ENCODE results near the gene ADGRL2. TPM values are rescaled to one million over a fixed set of nuclear protein-coding genes. Genes with fewer than 3 reads are reported as not detected.
A peak's percentile ranks its signal among the peaks of the same experiment; 100 is the strongest.

Gene ADGRL2
- total RNA-seq, 2 donors from 2014 or later = 61.6 to 76.4 TPM

DNA sequence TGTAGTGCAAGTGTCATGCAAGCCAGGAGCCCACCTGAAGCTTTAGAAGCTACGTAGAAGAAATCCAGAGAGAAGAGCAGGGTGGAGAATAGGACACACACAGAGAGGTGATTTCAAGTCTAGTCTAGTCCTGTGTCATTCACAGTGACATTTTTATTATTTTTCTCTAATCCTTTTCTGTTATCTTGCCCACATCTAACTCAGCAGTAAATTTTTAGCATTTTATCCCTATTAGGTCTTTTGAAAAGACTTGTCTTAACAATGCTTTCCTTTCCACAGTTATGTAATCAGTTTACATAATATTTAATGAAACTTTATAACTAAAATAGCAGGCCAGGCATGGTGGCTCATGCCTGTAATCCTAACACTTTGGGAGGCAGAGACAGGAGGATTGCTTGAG lies 198.6 kb downstream of the ADGRL2 start:
- 83 to 90% methylated on average over 1 of the region's 1 CpG for WGBS, 2 experiments (ENCODE audit: insufficient coverage in 1 of 2, insufficient read length in 1 of 2)
- H3K4me3 Mint-ChIP-seq = no peak overlapping the region
- Histone ChIP-seq H3K9ac (ENCODE audit: extremely low read depth, low read length, poor library complexity, severe bottlenecking) (no peak overlapping the region), H3K27ac (ENCODE audit: low read depth, low read length) (no peak overlapping the region), H3K9me3 (ENCODE audit: control insufficient read depth, low read length) (no peaks in the 10 kb centered on the region), H3K4me1 (ENCODE audit: control insufficient read depth, insufficient read depth, low read length) (peaks cover 3% of the 10 kb centered on the region), H3K36me3 (ENCODE audit: control insufficient read depth, insufficient read depth, low read length) (no peaks in the 10 kb centered on the region), H3K27me3 (ENCODE audit: control insufficient read depth, insufficient read depth, low read length, poor library complexity, severe bottlenecking) (no peaks in the 10 kb centered on the region), H3K4me3 (ENCODE audit: low read length) (no peak overlapping the region)
- peaks cover 20% of the 10 kb centered on the region for H3K4me1 Mint-ChIP-seq
- no peaks in the 10 kb centered on the region for H3K36me3 Mint-ChIP-seq (ENCODE audit: low read depth)
- no peak overlapping the region for H3K27ac Mint-ChIP-seq
- no peak for DNase-seq
- TF ChIP-seq, protein P1, sequence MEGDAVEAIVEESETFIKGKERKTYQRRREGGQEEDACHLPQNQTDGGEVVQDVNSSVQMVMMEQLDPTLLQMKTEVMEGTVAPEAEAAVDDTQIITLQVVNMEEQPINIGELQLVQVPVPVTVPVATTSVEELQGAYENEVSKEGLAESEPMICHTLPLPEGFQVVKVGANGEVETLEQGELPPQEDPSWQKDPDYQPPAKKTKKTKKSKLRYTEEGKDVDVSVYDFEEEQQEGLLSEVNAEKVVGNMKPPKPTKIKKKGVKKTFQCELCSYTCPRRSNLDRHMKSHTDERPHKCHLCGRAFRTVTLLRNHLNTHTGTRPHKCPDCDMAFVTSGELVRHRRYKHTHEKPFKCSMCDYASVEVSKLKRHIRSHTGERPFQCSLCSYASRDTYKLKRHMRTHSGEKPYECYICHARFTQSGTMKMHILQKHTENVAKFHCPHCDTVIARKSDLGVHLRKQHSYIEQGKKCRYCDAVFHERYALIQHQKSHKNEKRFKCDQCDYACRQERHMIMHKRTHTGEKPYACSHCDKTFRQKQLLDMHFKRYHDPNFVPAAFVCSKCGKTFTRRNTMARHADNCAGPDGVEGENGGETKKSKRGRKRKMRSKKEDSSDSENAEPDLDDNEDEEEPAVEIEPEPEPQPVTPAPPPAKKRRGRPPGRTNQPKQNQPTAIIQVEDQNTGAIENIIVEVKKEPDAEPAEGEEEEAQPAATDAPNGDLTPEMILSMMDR (conservative IDR thresholded peaks at IDR 0.05) = no peak
- H3K9me3 Mint-ChIP-seq = no peaks in the 10 kb centered on the region
- H3K27me3 Mint-ChIP-seq (ENCODE audit: insufficient read depth) = peaks cover 7% of the 10 kb centered on the region

DNA sequence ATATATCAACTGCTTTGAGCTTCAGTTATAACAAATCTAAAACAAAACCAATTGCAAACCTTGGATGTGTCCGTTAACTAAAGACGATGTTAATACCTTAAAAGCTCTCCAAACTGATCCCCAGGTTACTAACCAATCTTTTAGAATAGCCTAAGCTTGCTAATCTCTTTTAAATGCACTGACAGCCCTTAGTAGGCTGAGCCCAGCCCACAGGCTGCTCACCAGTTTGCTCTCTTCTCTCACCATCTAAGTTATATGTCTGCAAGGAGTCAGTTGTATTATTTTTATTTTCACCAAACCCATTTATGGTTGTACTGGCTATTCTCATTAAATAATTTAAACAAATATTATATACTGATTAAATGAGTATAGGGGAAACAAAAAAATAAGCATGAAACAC lies 199.5 kb downstream of the ADGRL2 start:
- H3K36me3 ChIP-seq (ENCODE audit: control insufficient read depth, insufficient read depth, low read length) = no peaks in the 10 kb centered on the region
- no peaks in the 10 kb centered on the region for H3K9me3 ChIP-seq (ENCODE audit: control insufficient read depth, low read length)
- H3K4me1 ChIP-seq (ENCODE audit: control insufficient read depth, insufficient read depth, low read length) = peaks cover 3% of the 10 kb centered on the region
- H3K27ac Mint-ChIP-seq = no peak overlapping the region
- TF ChIP-seq, protein P1 (conservative IDR thresholded peaks at IDR 0.05) = no peak
- peaks cover 10% of the 10 kb centered on the region for H3K27me3 Mint-ChIP-seq (ENCODE audit: insufficient read depth)
- H3K4me3 Mint-ChIP-seq = no peak overlapping the region
- H3K9ac ChIP-seq (ENCODE audit: extremely low read depth, low read length, poor library complexity, severe bottlenecking) = no peak overlapping the region
- 87 to 88% methylated on average over 2 of the region's 2 CpGs for WGBS, 2 experiments (ENCODE audit: insufficient coverage in 1 of 2, insufficient read length in 1 of 2)
- DNase-seq = no peak
- no peaks in the 10 kb centered on the region for H3K27me3 ChIP-seq (ENCODE audit: control insufficient read depth, insufficient read depth, low read length, poor library complexity, severe bottlenecking)
- H3K4me3 ChIP-seq (ENCODE audit: low read length) = no peak overlapping the region
- H3K36me3 Mint-ChIP-seq (ENCODE audit: low read depth) = no peaks in the 10 kb centered on the region
- H3K4me1 Mint-ChIP-seq = peaks cover 23% of the 10 kb centered on the region
- no peaks in the 10 kb centered on the region for H3K9me3 Mint-ChIP-seq
- H3K27ac ChIP-seq (ENCODE audit: low read depth, low read length) = no peak overlapping the region

DNA sequence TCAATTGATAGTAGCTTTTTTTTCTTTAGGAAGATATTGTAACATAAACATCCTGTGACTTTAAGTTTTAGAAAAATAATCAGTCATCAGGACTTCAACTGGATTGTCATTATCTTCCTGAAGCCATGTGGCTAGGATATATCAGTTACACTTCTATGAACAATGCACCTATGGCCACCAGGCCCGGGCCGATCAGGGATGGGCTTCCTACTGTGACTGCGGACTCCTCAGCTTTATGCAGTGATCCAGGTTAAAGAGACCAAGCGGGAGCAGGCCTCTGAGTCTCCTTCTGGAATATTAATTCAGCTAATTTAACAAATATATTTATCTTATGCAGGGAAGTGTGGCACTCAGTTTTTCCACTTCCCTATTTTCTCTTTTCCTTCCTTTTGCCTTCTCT lies 200.6 kb downstream of the ADGRL2 start:
- DNase-seq = peak; percentile 67
- Histone ChIP-seq H3K36me3 (ENCODE audit: control insufficient read depth, insufficient read depth, low read length) (no peaks in the 10 kb centered on the region), H3K9ac (ENCODE audit: extremely low read depth, low read length, poor library complexity, severe bottlenecking) (no peak overlapping the region), H3K27me3 (ENCODE audit: control insufficient read depth, insufficient read depth, low read length, poor library complexity, severe bottlenecking) (no peaks in the 10 kb centered on the region), H3K27ac (ENCODE audit: low read depth, low read length) (no peak overlapping the region), H3K4me1 (ENCODE audit: control insufficient read depth, insufficient read depth, low read length) (peaks cover 7% of the 10 kb centered on the region), H3K9me3 (ENCODE audit: control insufficient read depth, low read length) (no peaks in the 10 kb centered on the region), H3K4me3 (ENCODE audit: low read length) (no peak overlapping the region)
- Mint-ChIP-seq H3K36me3 (ENCODE audit: low read depth) (no peaks in the 10 kb centered on the region), H3K9me3 (no peaks in the 10 kb centered on the region), H3K4me1 (peaks cover 28% of the 10 kb centered on the region), H3K27ac (no peak overlapping the region), H3K27me3 (ENCODE audit: insufficient read depth) (peaks cover 10% of the 10 kb centered on the region), H3K4me3 (no peak overlapping the region)
- TF ChIP-seq, protein P1 (conservative IDR thresholded peaks at IDR 0.05) = no peak
- WGBS, 2 experiments (ENCODE audit: insufficient coverage in 1 of 2, insufficient read length in 1 of 2) = 63% methylated on average over 4 of the region's 4 CpGs; no CpG with 5 or more reads in 1 of the 2 experiments
